H9 (cell line): ENCODE data around the gene FAM161A. TPM values are rescaled to one million over a fixed set of nuclear protein-coding genes. Genes with fewer than 3 reads are reported as not detected.

ENCODE experiments used
- DNase-seq: peaks from one replicate; pipeline ENCODE4 v3.0.0-alpha.2; 2017
- H2AFZ ChIP-seq: one replicate; pipeline ENCODE4 v1.6.1; 2013; ENCODE audit warnings: mild to moderate bottlenecking, low read length, control low read depth, moderate library complexity
- H2AK5ac ChIP-seq: 2 replicates; pipeline ENCODE4 v1.6.1; 2013; ENCODE audit warnings: low read length, control low read depth, mixed read lengths; ENCODE audit not compliant: insufficient read length
- H2BK120ac ChIP-seq: one replicate; pipeline ENCODE4 v1.6.1; 2013; ENCODE audit warnings: low read depth, mild to moderate bottlenecking, low read length, control low read depth, inconsistent platforms; ENCODE audit not compliant: poor library complexity, severe bottlenecking
- H2BK12ac ChIP-seq: 2 replicates; pipeline ENCODE4 v1.6.1; 2013; ENCODE audit warnings: low read length, control low read depth, mixed read lengths, low read depth; ENCODE audit not compliant: insufficient read length
- H2BK15ac ChIP-seq: 2 replicates; pipeline ENCODE4 v1.6.1; 2013; ENCODE audit warnings: low read depth, low read length, control low read depth
- H2BK20ac ChIP-seq: one replicate; pipeline ENCODE4 v1.6.1; 2013; ENCODE audit warnings: low read depth, mild to moderate bottlenecking, low read length, control low read depth, inconsistent platforms; ENCODE audit not compliant: poor library complexity, severe bottlenecking
- H2BK5ac ChIP-seq: 2 replicates; pipeline ENCODE4 v1.6.1; 2013; ENCODE audit warnings: low read length, control low read depth, mixed read lengths; ENCODE audit not compliant: insufficient read length
- H3K14ac ChIP-seq: 2 replicates; pipeline ENCODE4 v1.6.1; 2013; ENCODE audit warnings: low read length, control low read depth; ENCODE audit not compliant: insufficient read depth
- H3K18ac ChIP-seq: 2 replicates; pipeline ENCODE4 v1.6.1; 2013; ENCODE audit warnings: low read depth, mild to moderate bottlenecking, mixed read lengths, low read length, control low read depth; ENCODE audit not compliant: insufficient read length
- H3K23ac ChIP-seq: 2 replicates; pipeline ENCODE4 v1.6.1; 2013; ENCODE audit warnings: low read length, control low read depth, mixed read lengths, low read depth; ENCODE audit not compliant: insufficient read length
- H3K23me2 ChIP-seq: 2 replicates; pipeline ENCODE4 v1.6.1; 2013; ENCODE audit warnings: low read depth, mild to moderate bottlenecking, mixed read lengths, low read length, control low read depth; ENCODE audit not compliant: insufficient read length, poor library complexity, severe bottlenecking
- H3K27ac ChIP-seq: 2 replicates; pipeline ENCODE4 v1.5.1; 2013; ENCODE audit warnings: low read length, control low read depth, mixed read lengths, low read depth; ENCODE audit not compliant: insufficient read length
- H3K27me3 ChIP-seq: 2 replicates; pipeline ENCODE4 v1.6.1; 2013; ENCODE audit warnings: low read length, control low read depth, inconsistent platforms; ENCODE audit not compliant: insufficient read depth
- H3K4ac ChIP-seq: 2 replicates; pipeline ENCODE4 v1.6.1; 2013; ENCODE audit warnings: low read depth, mild to moderate bottlenecking, control low read depth, inconsistent platforms, low read length, moderate library complexity
- H3K4me1 ChIP-seq: 2 replicates; pipeline ENCODE4 v1.6.1; 2013; ENCODE audit warnings: low read length, control low read depth, inconsistent platforms; ENCODE audit not compliant: insufficient read depth
- H3K4me2 ChIP-seq: 2 replicates; pipeline ENCODE4 v1.6.1; 2013; ENCODE audit warnings: low read length, control low read depth, mixed read lengths; ENCODE audit not compliant: insufficient read length, insufficient read depth
- H3K56ac ChIP-seq: 2 replicates; pipeline ENCODE4 v1.6.1; 2013; ENCODE audit warnings: low read depth, mild to moderate bottlenecking, mixed read lengths, low read length, control low read depth; ENCODE audit not compliant: insufficient read length
- H3K79me1 ChIP-seq: 2 replicates; pipeline ENCODE4 v1.6.1; 2013; ENCODE audit warnings: low read depth, mild to moderate bottlenecking, moderate library complexity, low read length, control low read depth, inconsistent platforms; ENCODE audit not compliant: insufficient read depth, poor library complexity, severe bottlenecking
- H3K79me2 ChIP-seq: 2 replicates; pipeline ENCODE4 v1.6.1; 2013; ENCODE audit warnings: low read length, control low read depth, inconsistent platforms; ENCODE audit not compliant: insufficient read depth
- H3K9ac ChIP-seq: 2 replicates; pipeline ENCODE4 v1.6.1; 2013; ENCODE audit warnings: low read length, control low read depth, mixed read lengths; ENCODE audit not compliant: insufficient read length; ENCODE audit errors: extremely low read depth
- H3K9me3 ChIP-seq: one replicate; pipeline ENCODE4 v1.6.1; 2013; ENCODE audit warnings: low read depth, low read length, inconsistent platforms; ENCODE audit not compliant: control insufficient read depth
- H3T11ph ChIP-seq: one replicate; pipeline ENCODE4 v1.6.1; 2013; ENCODE audit warnings: mild to moderate bottlenecking, low read length, control low read depth, inconsistent platforms
- H4K20me1 ChIP-seq: one replicate; pipeline ENCODE4 v1.6.1; 2013; ENCODE audit not compliant: control insufficient read depth, insufficient read length, insufficient read depth
- H4K5ac ChIP-seq: 2 replicates; pipeline ENCODE4 v1.6.1; 2013; ENCODE audit warnings: low read depth, mild to moderate bottlenecking, mixed read lengths, low read length, control low read depth; ENCODE audit not compliant: insufficient read length
- H4K8ac ChIP-seq: replicated peaks from 2 replicates; pipeline ENCODE4 v1.6.1; 2013; ENCODE audit warnings: low read length, control low read depth, mixed read lengths, low read depth; ENCODE audit not compliant: insufficient read length
- H4K91ac ChIP-seq: 2 replicates; pipeline ENCODE4 v1.6.1; 2013; ENCODE audit warnings: low read depth, mild to moderate bottlenecking, moderate library complexity, mixed read lengths, low read length, control low read depth; ENCODE audit not compliant: insufficient read length
- H3K27ac Mint-ChIP-seq, 3 experiments: 2 replicates in 2 of 3; 3 replicates in 1 of 3; pipeline ENCODE4 v1.8.0; 2020 to 2021; ENCODE audit warnings: mixed read lengths in 3 of 3, mild to moderate bottlenecking in 1 of 3, moderate library complexity in 1 of 3
- H3K27me3 Mint-ChIP-seq: 2 replicates; pipeline ENCODE4 v1.8.0; 2021; ENCODE audit warnings: low read depth, mild to moderate bottlenecking, moderate library complexity, mixed read lengths
- H3K36me3 Mint-ChIP-seq, 3 experiments: 2 replicates in 2 of 3; 3 replicates in 1 of 3; pipeline ENCODE4 v1.8.0; 2020 to 2021; ENCODE audit warnings: low read depth in 3 of 3, mixed read lengths in 3 of 3; ENCODE audit not compliant: insufficient read depth in 1 of 3
- H3K4me1 Mint-ChIP-seq, 2 experiments: 2 replicates each; pipeline ENCODE4 v1.8.0; 2020; ENCODE audit warnings: mixed read lengths in 2 of 2
- H3K4me3 Mint-ChIP-seq, 2 experiments: 2 replicates in 1 of 2; 3 replicates in 1 of 2; pipeline ENCODE4 v1.8.0; 2020 to 2021; ENCODE audit warnings: mild to moderate bottlenecking in 2 of 2, mixed read lengths in 2 of 2, moderate library complexity in 1 of 2
- H3K9me3 Mint-ChIP-seq, 2 experiments: 2 replicates in 1 of 2; 3 replicates in 1 of 2; pipeline ENCODE4 v1.8.0; 2020; ENCODE audit warnings: mild to moderate bottlenecking in 2 of 2, mixed read lengths in 2 of 2, moderate library complexity in 1 of 2
- CTCF ChIP-seq: fragments of 200-600 bp; sonication (generic); conservative IDR thresholded peaks from 3 replicates; pipeline ENCODE4 v1.8.0; 2021; ENCODE audit warnings: antibody characterized with exemption, mild to moderate bottlenecking
- WGBS: extraction: QIAGEN DNeasy Blood & Tissue Kit; methylation state at CpG from one replicate; pipeline ENCODE4 v1.1.7; 2013; ENCODE audit warnings: missing lambda C conversion rate, low lambda C conversion rate, mixed read lengths; ENCODE audit not compliant: insufficient read length; ENCODE audit errors: extremely low coverage; 5-methylcytosine and 5-hydroxymethylcytosine counted together
- total RNA-seq: library from RNA; stranded (reverse); gene quantifications from 2 replicates; pipeline ENCODE4 v1.2.1, GENCODE V29; 2021

The FAM161A gene
- total RNA-seq, 1 experiment from 2014 or later: 15.8 TPM

GRCh38 chr2:61845320-61845719 is 8.5 kb downstream of the FAM161A start:
- H4K91ac ChIP-seq: no peak overlapping the region
- no peak overlapping the region for H3K18ac ChIP-seq
- Mint-ChIP-seq H3K27ac (no peak overlapping the region), H3K36me3 (peaks cover 0 to 17% (median 5%) of the 10 kb centered on the region in 3 experiments; a peak in 6 of 7 replicates), H3K9me3 (no peaks in the 10 kb centered on the region), H3K4me1 (no peaks in the 10 kb centered on the region; a peak in 1 of 4 replicates), H3K4me3 (no peak overlapping the region), H3K27me3 (no peaks in the 10 kb centered on the region)
- DNase-seq: no peak
- H2BK120ac ChIP-seq: no peak overlapping the region
- no peaks in the 10 kb centered on the region for H3K9me3 ChIP-seq
- no peak overlapping the region for H3K4ac ChIP-seq
- no peak overlapping the region for H3K27ac ChIP-seq
- WGBS: no CpG with 5 or more reads among the region's 3 CpGs
- H3K79me2 ChIP-seq: no peaks in the 10 kb centered on the region
- no peak overlapping the region for H3K9ac ChIP-seq
- H3K56ac ChIP-seq: no peak overlapping the region
- no peak overlapping the region for H2BK5ac ChIP-seq
- H3K14ac ChIP-seq: no peak overlapping the region
- H3K4me1 ChIP-seq: no peaks in the 10 kb centered on the region
- H4K8ac ChIP-seq: no peak overlapping the region
- no peak overlapping the region for H2BK15ac ChIP-seq
- H2AK5ac ChIP-seq: no peak overlapping the region
- no peaks in the 10 kb centered on the region for H3K79me1 ChIP-seq
- H3K23ac ChIP-seq: no peak overlapping the region
- H3K27me3 ChIP-seq: no peaks in the 10 kb centered on the region
- H3K23me2 ChIP-seq: no peaks in the 10 kb centered on the region
- no peak overlapping the region for H2BK20ac ChIP-seq
- no peak overlapping the region for H3K4me2 ChIP-seq
- H4K20me1 ChIP-seq: no peaks in the 10 kb centered on the region
- no peak for TF ChIP-seq CTCF
- no peak overlapping the region for H2BK12ac ChIP-seq
- no peak overlapping the region for H3T11ph ChIP-seq
- no peak overlapping the region for H2AFZ ChIP-seq
- H4K5ac ChIP-seq: no peak overlapping the region
